K562 (cell line): ENCODE data around the gene SLC24A3. TPM values are rescaled to one million over a fixed set of nuclear protein-coding genes. Genes with fewer than 3 reads are reported as not detected.

Experiments used
- ATAC-seq: fragments of 200-7000 bp; cut with Tn5 transposase; 3 replicates; pipeline ENCODE4 v1.9.1; 2020; ENCODE audit warnings: moderate library complexity
- BruUV-seq: library from RNA; stranded (reverse); fragments of 400-500 nt; replicated peaks from 2 replicates; lab custom pipeline; 2021; lab: Mats Ljungman, UMichigan
- CTCF ChIA-PET: fragments of 300-600 bp; formaldehyde crosslinking; extraction: SDS; loops from one replicate; lab custom pipeline; 2021; ENCODE audit warnings: low intra/inter-chr PET ratio; lab: Yijun Ruan, JAX
- POLR2A ChIA-PET: fragments of 300-600, 350-650 bp; sonication (Branson Sonifier 250); formaldehyde crosslinking; extraction: SDS; loops from one replicate; lab custom pipeline; 2021; ENCODE audit warnings: antibody characterized with exemption, inconsistent platforms; lab: Yijun Ruan, JAX
- DNase-seq, 4 experiments: peaks; one replicate each; pipeline versions ENCODE4 v3.0.0 to v3.0.0-alpha.2; 2011 to 2018; ENCODE audit warnings: low spot score in 3 of 4, mixed read lengths in 3 of 4; ENCODE audit errors: extremely low read depth in 1 of 4
- FAIRE-seq: peaks from 2 replicates; lab custom pipeline; 2011; peaks lifted over from hg19 to GRCh38; lab: Jason Lieb, UNC
- H2AFZ ChIP-seq: 2 replicates; pipeline ENCODE4 v1.6.0; 2011; ENCODE audit warnings: low read depth, low read length, control low read depth, inconsistent platforms
- H3K27ac ChIP-seq: fragments of 200-600 bp; 3 replicates; pipeline ENCODE4 v1.8.0; 2011; ENCODE audit warnings: low read depth, mild to moderate bottlenecking, control low read depth, inconsistent platforms, low read length, moderate library complexity, mixed read lengths; ENCODE audit errors: extremely low read depth
- H3K27me3 ChIP-seq, 2 experiments: fragments of 300-600 bp in 1 of 2; 2 replicates in 1 of 2; 3 replicates in 1 of 2; pipeline versions ENCODE4 v1.6.0 to v1.8.0; 2011; ENCODE audit warnings: inconsistent platforms in 2 of 2, low read length in 2 of 2, mild to moderate bottlenecking in 1 of 2, mixed read lengths in 1 of 2, moderate library complexity in 1 of 2; ENCODE audit not compliant: control insufficient read depth in 2 of 2, insufficient read depth in 2 of 2
- H3K36me3 ChIP-seq: fragments of 300-600 bp; 3 replicates; pipeline ENCODE4 v1.8.0; 2011; ENCODE audit warnings: mild to moderate bottlenecking, low read length, inconsistent platforms; ENCODE audit not compliant: control insufficient read depth, insufficient read depth
- H3K4me1 ChIP-seq, 2 experiments: fragments of 200-600 bp in 1 of 2; replicated peaks in 1 of 2; 2 replicates in 1 of 2; 3 replicates in 1 of 2; pipeline versions ENCODE4 v1.5.1 to v1.8.0; 2011; ENCODE audit warnings: inconsistent platforms in 2 of 2, low read length in 2 of 2, mild to moderate bottlenecking in 1 of 2, mixed read lengths in 1 of 2, moderate library complexity in 1 of 2; ENCODE audit not compliant: control insufficient read depth in 2 of 2, insufficient read depth in 2 of 2
- H3K4me2 ChIP-seq: 2 replicates; pipeline ENCODE4 v1.6.1; 2011; ENCODE audit warnings: low read length, control low read depth, inconsistent platforms, mixed read lengths; ENCODE audit not compliant: insufficient read depth
- H3K4me3 ChIP-seq: fragments of 200-600 bp; sonication (generic), shearing (Covaris generic); 2 replicates; pipeline ENCODE4 v1.5.1; 2016; ENCODE audit warnings: control low read depth, inconsistent platforms
- H3K79me2 ChIP-seq: fragments of 200-600 bp; 3 replicates; pipeline ENCODE4 v1.8.0; 2011; ENCODE audit warnings: low read length, inconsistent platforms; ENCODE audit not compliant: control insufficient read depth, insufficient read depth
- H3K9ac ChIP-seq, 2 experiments: 2 replicates each; pipeline versions ENCODE4 v1.6.0 to v1.6.1; 2011; ENCODE audit warnings: low read depth in 2 of 2, low read length in 2 of 2, control low read depth in 1 of 2, inconsistent platforms in 1 of 2, mild to moderate bottlenecking in 1 of 2, mixed read lengths in 1 of 2; ENCODE audit not compliant: insufficient read depth in 1 of 2
- H3K9me1 ChIP-seq: one replicate; pipeline ENCODE4 v1.6.0; 2011; ENCODE audit warnings: inconsistent platforms, mild to moderate bottlenecking, low read length, moderate library complexity; ENCODE audit not compliant: control insufficient read depth, insufficient read depth
- H3K9me3 ChIP-seq: replicated peaks from 2 replicates; pipeline ENCODE4 v1.5.1; 2011; ENCODE audit warnings: low read depth, low read length, inconsistent platforms; ENCODE audit not compliant: control insufficient read depth, insufficient read depth
- H4K20me1 ChIP-seq: replicated peaks from 2 replicates; pipeline ENCODE4 v1.6.1; 2011; ENCODE audit warnings: low read length, inconsistent platforms, mixed read lengths; ENCODE audit not compliant: control insufficient read depth, insufficient read depth
- CTCF ChIP-seq, 3 experiments: IDR thresholded peaks in 2 of 3; conservative IDR thresholded peaks in 1 of 3; 2 replicates each; pipeline ENCODE4 v1.5.1; 2011 to 2012; ENCODE audit warnings: low read length in 3 of 3, mild to moderate bottlenecking in 3 of 3, control low read depth in 2 of 3, improper control_type of control experiment in 1 of 3, inconsistent platforms in 1 of 3, low read depth in 1 of 3, mixed read lengths in 1 of 3, moderate library complexity in 1 of 3; ENCODE audit not compliant: insufficient read depth in 2 of 3
- MAFG ChIP-seq: fragments of 450-650 bp; conservative IDR thresholded peaks from 2 replicates; pipeline ENCODE4 v1.6.1; 2016; ENCODE audit warnings: missing genetic modification characterization, missing compliant biosample characterization
- RNF2 ChIP-seq: sonication (generic); IDR thresholded peaks from 2 replicates; pipeline ENCODE4 v1.6.1; 2016
- U2AF1 ChIP-seq: fragments of 200-400 bp; formaldehyde crosslinking; optimal IDR thresholded peaks from 2 replicates; pipeline ENCODE3; 2017; ENCODE audit warnings: mild to moderate bottlenecking, low read depth, low read length, moderate library complexity
- ZNF140 ChIP-seq: fragments of 250-450 bp; sonication (Bioruptor Pico); IDR thresholded peaks from 2 replicates; pipeline ENCODE4 v1.8.0; 2021; ENCODE audit warnings: moderate library complexity, mild to moderate bottlenecking, inconsistent platforms
- ZNF175 ChIP-seq: fragments of 200-800 bp; sonication (Bioruptor generic); IDR thresholded peaks from 2 replicates; pipeline ENCODE4 v1.6.1; 2016; ENCODE audit warnings: low read depth, mild to moderate bottlenecking, missing genetic modification characterization, missing compliant biosample characterization
- WGBS: fragments of 100-300 bp; shearing (Covaris generic); methylation state at CpG from one replicate; pipeline ENCODE4 v1.1.6; 2016; ENCODE audit warnings: low coverage, mixed read lengths; ENCODE audit not compliant: insufficient coverage; ENCODE audit errors: missing lambda C conversion rate; 5-methylcytosine and 5-hydroxymethylcytosine counted together
- in situ Hi-C: fragments of 300-500 bp; cut with MboI; formaldehyde crosslinking; loops from 4 replicates; pipeline ENCODE4 v1.15.0; 2018; ENCODE audit warnings: inconsistent platforms, mixed read lengths
- intact Hi-C: fragments of 100-400 bp; cut with micrococcal nuclease; formaldehyde crosslinking; loops from 2 replicates; pipeline ENCODE4 v1.14.2; 2022
- polyA plus RNA-seq, 8 experiments: library from polyadenylated mRNA; depleted of rRNA in 4 of 8; stranded (reverse) in 5 of 8; unstranded in 3 of 8; fragments of >200 nt; fragmentation: Nextera tagmentation in 2 of 8; fragmentation: Illumina TruSeq in 1 of 8; extraction: Ambion mirVana in 2 of 8; extraction: Trizol in 1 of 8; gene quantifications; 2 replicates each; pipeline versions ENCODE4 v1.2.1 to v1.2.3, GENCODE V29; 2011 to 2014; ENCODE audit warnings: inconsistent platforms in 1 of 8, missing spikeins in 1 of 8
- total RNA-seq, 7 experiments: library from RNA; depleted of rRNA in 6 of 7; stranded (reverse); fragments of >200 nt in 6 of 7; fragmentation: Illumina TruSeq in 2 of 7; extraction: Trizol in 2 of 7; gene quantifications; 2 replicates each; pipeline versions ENCODE4 v1.2.1 to v1.2.3, GENCODE V29; 2011 to 2021; ENCODE audit warnings: low replicate concordance in 1 of 7

The SLC24A3 gene
- total and polyA plus RNA-seq, 9 of the 15 experiments (the other 6 are each of a cell fraction or from before 2014, with no cell fraction given): not detected

- no peaks in the 10 kb centered on the region for H3K79me2 ChIP-seq
- H3K4me2 ChIP-seq: no peak overlapping the region
- intact Hi-C loops: no loop called here
- no peak overlapping the region for H3K9ac ChIP-seq
- 0% methylated on average over 3 of the region's 3 CpGs for WGBS
- POLR2A ChIA-PET: no interaction called here
- ATAC-seq (no peak), DNase-seq (no peak), FAIRE-seq (no peak)
- no peaks in the 10 kb centered on the region; a peak in 1 of 5 replicates for H3K27me3 ChIP-seq
- H3K9me1 ChIP-seq: no peaks in the 10 kb centered on the region
- CTCF ChIA-PET: no interaction called here
- in situ Hi-C loops: no loop called here
- no peaks in the 10 kb centered on the region for H3K4me1 ChIP-seq
- TF ChIP-seq RNF2 (no peak), U2AF1 (no peak), MAFG (no peak)
- BruUV-seq: no TSS peak
- H3K27ac ChIP-seq: no peak overlapping the region
- H2AFZ ChIP-seq: no peak overlapping the region
- no peaks in the 10 kb centered on the region for H3K36me3 ChIP-seq
- no peak overlapping the region for H3K4me3 ChIP-seq
- no peaks in the 10 kb centered on the region for H3K9me3 ChIP-seq
- H4K20me1 ChIP-seq: no peaks in the 10 kb centered on the region
Measured at GRCh38 chr20:19683822-19684221, 471.4 kb downstream of the SLC24A3 start.

- in situ Hi-C loops: no loop called here
Measured at GRCh38 chr20:19688031-19688806, 475.8 kb downstream of the SLC24A3 start.

More at GRCh38 chr20:19688031-19688806, 475.8 kb downstream of the SLC24A3 start:
- peak; percentile 45; the same call in 2 of the 3 replicates for ATAC-seq
- no peaks in the 10 kb centered on the region for H3K79me2 ChIP-seq
- no peaks in the 10 kb centered on the region for H3K9me3 ChIP-seq
- no peak overlapping the region for H3K4me3 ChIP-seq
- 5% methylated on average over 6 of the region's 13 CpGs for WGBS
- peaks cover under 1% of the 10 kb centered on the region for H3K9me1 ChIP-seq
- H3K27me3 ChIP-seq: no peaks in the 10 kb centered on the region; a peak in 1 of 5 replicates
- no TSS peak for BruUV-seq
- H3K9ac ChIP-seq: no peak overlapping the region
- no peaks in the 10 kb centered on the region for H3K36me3 ChIP-seq
- no peaks in the 10 kb centered on the region for H4K20me1 ChIP-seq
- H3K4me1 ChIP-seq: no peaks in the 10 kb centered on the region
- no peak overlapping the region for H3K4me2 ChIP-seq
- TF ChIP-seq ZNF175 (CRISPR knock-in tag) (no peak), CTCF (IDR thresholded peaks at IDR 0.05 in 2 of 3, conservative IDR thresholded peaks at IDR 0.05 in 1 of 3; ENCODE audit: insufficient read depth in 2 of 3, low read depth in 1 of 3, low read length in 3 of 3) (peak in 2 of 3 experiments; percentile 26 to 32; a peak in 2 of 6 replicates), ZNF140 (CRISPR knock-in tag) (no peak)
- TF ChIP-seq, all 486 proteins: peak for 1
- H2AFZ ChIP-seq: no peak overlapping the region
- FAIRE-seq (no peak), DNase-seq (peak; percentile 5 to 8 (median 7))
- no peak overlapping the region for H3K27ac ChIP-seq
- ChIA-PET POLR2A (no interaction called here), CTCF (no interaction called here)
- intact Hi-C loops: no loop called here
